Measurements from ENCODE around the gene RPL6. TPM values are rescaled to one million over a fixed set of nuclear protein-coding genes. Genes with fewer than 3 reads are reported as not detected.

The RPL6 gene
- total and polyA plus RNA-seq, 4 donors = 182 to 610 (median 522) TPM

DNA sequence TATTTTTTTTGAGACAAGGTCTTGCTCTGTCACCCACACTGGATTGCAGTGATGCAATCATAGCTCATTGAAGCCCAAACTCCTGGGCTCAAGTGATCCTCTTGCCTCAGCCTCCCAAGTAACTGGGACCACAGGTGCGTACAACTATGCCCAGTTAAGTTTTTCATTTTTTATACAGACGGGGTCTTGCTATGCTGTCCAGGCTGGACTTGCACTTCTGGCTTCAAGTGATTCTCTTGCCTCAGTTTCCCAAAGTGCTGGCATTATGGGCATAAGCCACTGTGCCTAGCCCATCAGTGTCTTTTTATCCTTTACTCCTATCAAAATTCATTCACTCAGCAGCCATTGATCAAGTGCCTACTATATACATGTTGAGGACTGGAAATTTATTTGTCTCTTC is 18.4 kb upstream of the RPL6 start:
- Histone ChIP-seq H3K27me3 (ENCODE audit: control insufficient read depth in 4 of 4, insufficient read depth in 4 of 4, low read length in 3 of 4) (no peaks in the 10 kb centered on the region), H3K9me3 (ENCODE audit: control insufficient read depth in 4 of 4, low read length in 3 of 4) (no peaks in the 10 kb centered on the region), H3K4me1 (ENCODE audit: control insufficient read depth in 4 of 4, insufficient read depth in 4 of 4, low read length in 3 of 4) (peaks cover 3 to 8% (median 5%) of the 10 kb centered on the region in 4 donors), H3K9ac (ENCODE audit: low read depth in 1 of 2, low read length in 2 of 2) (no peak overlapping the region), H3K36me3 (ENCODE audit: control insufficient read depth in 4 of 4, insufficient read depth in 3 of 4, low read depth in 1 of 4, low read length in 3 of 4) (no peaks in the 10 kb centered on the region), H3K4me3 (ENCODE audit: low read depth in 1 of 3, low read length in 3 of 3) (no peak overlapping the region), H3K27ac (ENCODE audit: low read depth in 1 of 2, low read length in 2 of 2) (no peak overlapping the region)
- no peak for DNase-seq (ENCODE audit: low spot score)
- TF ChIP-seq ATF3 (IDR thresholded peaks at IDR 0.05) (no peak), JUND (IDR thresholded peaks at IDR 0.05) (no peak), GABPA (IDR thresholded peaks at IDR 0.05 in 1 of 2, conservative IDR thresholded peaks at IDR 0.05 in 1 of 2) (no peak), SP1 (IDR thresholded peaks at IDR 0.05) (no peak)
- TF ChIP-seq, protein P1, sequence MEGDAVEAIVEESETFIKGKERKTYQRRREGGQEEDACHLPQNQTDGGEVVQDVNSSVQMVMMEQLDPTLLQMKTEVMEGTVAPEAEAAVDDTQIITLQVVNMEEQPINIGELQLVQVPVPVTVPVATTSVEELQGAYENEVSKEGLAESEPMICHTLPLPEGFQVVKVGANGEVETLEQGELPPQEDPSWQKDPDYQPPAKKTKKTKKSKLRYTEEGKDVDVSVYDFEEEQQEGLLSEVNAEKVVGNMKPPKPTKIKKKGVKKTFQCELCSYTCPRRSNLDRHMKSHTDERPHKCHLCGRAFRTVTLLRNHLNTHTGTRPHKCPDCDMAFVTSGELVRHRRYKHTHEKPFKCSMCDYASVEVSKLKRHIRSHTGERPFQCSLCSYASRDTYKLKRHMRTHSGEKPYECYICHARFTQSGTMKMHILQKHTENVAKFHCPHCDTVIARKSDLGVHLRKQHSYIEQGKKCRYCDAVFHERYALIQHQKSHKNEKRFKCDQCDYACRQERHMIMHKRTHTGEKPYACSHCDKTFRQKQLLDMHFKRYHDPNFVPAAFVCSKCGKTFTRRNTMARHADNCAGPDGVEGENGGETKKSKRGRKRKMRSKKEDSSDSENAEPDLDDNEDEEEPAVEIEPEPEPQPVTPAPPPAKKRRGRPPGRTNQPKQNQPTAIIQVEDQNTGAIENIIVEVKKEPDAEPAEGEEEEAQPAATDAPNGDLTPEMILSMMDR (IDR thresholded peaks at IDR 0.05; ENCODE audit: low read depth, low read length, missing input control) = no peak
- 98% methylated on average over 2 of the region's 2 CpGs for WGBS

DNA sequence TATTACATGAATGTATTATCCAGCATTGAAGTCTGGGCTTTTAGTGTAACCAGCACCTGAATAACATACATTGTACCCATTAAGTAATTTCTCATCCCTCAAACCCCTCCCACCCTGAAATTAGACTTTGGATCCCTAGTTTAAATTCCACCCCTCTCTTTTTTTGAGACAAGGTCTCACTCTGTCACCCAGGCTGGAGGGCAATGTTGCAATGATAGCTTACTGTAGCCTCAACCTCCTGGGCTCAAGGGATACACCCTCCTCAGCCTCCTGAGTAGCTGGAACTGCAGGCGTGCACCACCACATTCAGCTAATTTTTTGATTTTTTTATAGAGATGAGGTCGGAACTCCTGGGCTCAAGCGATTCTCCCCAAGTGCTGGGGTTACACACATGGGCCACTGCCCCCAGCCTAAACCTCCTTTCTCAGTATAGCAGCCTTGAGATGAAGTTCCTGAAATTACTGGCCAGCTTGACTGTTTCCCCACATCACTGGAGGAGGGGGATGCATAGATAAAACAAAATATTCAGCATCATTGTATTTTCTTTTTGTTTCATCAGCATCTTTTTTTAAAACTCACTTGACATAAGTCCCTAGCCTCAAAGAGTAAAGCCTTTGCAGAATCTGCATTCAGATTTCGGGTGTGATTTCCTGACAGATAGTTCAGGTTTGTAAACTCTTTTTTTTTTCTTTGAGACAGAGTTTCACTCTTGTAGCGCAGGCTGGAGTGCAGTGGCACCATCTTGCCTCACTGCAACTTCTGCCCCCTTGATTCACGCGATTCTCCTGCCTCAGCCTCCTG is 16.4 kb upstream of the RPL6 start:
- peak; percentile 45 for TF ChIP-seq HNF4G (IDR thresholded peaks at IDR 0.05)
- TF ChIP-seq HNF4A (conservative IDR thresholded peaks at IDR 0.05) = peak; percentile 79 to 94
- peak; percentile 30 for TF ChIP-seq SP1 (IDR thresholded peaks at IDR 0.05)
- TF ChIP-seq RXRA (IDR thresholded peaks at IDR 0.05) = peak; percentile 26 to 28
- TF ChIP-seq, protein P2, sequence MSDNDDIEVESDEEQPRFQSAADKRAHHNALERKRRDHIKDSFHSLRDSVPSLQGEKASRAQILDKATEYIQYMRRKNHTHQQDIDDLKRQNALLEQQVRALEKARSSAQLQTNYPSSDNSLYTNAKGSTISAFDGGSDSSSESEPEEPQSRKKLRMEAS (IDR thresholded peaks at IDR 0.05) = no peak
- no peak for TF ChIP-seq EGR1 (IDR thresholded peaks at IDR 0.05; ENCODE audit: low read depth in 2 of 2)

DNA sequence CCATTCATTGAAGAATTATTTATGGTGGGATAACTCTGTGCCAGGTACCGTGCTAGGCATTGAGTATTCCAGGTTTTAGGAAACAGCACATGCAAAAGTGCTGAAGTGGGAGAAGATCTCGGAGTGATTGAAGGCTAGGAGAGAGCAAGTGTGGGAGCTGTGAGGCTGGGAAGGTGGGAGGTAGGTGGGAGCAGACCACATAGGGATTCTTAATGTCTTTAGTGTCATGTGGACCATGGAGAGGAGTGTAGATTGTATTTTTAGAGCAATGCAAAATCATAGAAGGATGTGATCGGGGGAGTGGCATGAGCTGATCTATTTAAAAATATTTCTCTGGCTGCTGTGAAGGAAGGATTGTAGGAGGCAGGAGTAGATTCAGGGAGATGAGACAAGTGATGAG is 14.7 kb upstream of the RPL6 start:
- Histone ChIP-seq H3K9me3 (ENCODE audit: control insufficient read depth in 4 of 4, low read length in 3 of 4) (no peaks in the 10 kb centered on the region), H3K9ac (ENCODE audit: low read depth in 1 of 2, low read length in 2 of 2) (no peak overlapping the region), H3K4me3 (ENCODE audit: low read depth in 1 of 3, low read length in 3 of 3) (no peak overlapping the region), H3K4me1 (ENCODE audit: control insufficient read depth in 4 of 4, insufficient read depth in 4 of 4, low read length in 3 of 4) (peaks cover 10 to 37% (median 33%) of the 10 kb centered on the region in 4 donors), H3K27me3 (ENCODE audit: control insufficient read depth in 4 of 4, insufficient read depth in 4 of 4, low read length in 3 of 4) (no peaks in the 10 kb centered on the region), H3K27ac (ENCODE audit: low read depth in 1 of 2, low read length in 2 of 2) (no peak overlapping the region), H3K36me3 (ENCODE audit: control insufficient read depth in 4 of 4, insufficient read depth in 3 of 4, low read depth in 1 of 4, low read length in 3 of 4) (no peaks in the 10 kb centered on the region)
- no peak for DNase-seq (ENCODE audit: low spot score)
- 95% methylated on average over 3 of the region's 3 CpGs for WGBS
- TF ChIP-seq SP1 (IDR thresholded peaks at IDR 0.05) (no peak), GABPA (IDR thresholded peaks at IDR 0.05 in 1 of 2, conservative IDR thresholded peaks at IDR 0.05 in 1 of 2) (no peak), ZBTB33 (IDR thresholded peaks at IDR 0.05) (no peak), FOXA1 (IDR thresholded peaks at IDR 0.05) (no peak)
- TF ChIP-seq, protein P3, sequence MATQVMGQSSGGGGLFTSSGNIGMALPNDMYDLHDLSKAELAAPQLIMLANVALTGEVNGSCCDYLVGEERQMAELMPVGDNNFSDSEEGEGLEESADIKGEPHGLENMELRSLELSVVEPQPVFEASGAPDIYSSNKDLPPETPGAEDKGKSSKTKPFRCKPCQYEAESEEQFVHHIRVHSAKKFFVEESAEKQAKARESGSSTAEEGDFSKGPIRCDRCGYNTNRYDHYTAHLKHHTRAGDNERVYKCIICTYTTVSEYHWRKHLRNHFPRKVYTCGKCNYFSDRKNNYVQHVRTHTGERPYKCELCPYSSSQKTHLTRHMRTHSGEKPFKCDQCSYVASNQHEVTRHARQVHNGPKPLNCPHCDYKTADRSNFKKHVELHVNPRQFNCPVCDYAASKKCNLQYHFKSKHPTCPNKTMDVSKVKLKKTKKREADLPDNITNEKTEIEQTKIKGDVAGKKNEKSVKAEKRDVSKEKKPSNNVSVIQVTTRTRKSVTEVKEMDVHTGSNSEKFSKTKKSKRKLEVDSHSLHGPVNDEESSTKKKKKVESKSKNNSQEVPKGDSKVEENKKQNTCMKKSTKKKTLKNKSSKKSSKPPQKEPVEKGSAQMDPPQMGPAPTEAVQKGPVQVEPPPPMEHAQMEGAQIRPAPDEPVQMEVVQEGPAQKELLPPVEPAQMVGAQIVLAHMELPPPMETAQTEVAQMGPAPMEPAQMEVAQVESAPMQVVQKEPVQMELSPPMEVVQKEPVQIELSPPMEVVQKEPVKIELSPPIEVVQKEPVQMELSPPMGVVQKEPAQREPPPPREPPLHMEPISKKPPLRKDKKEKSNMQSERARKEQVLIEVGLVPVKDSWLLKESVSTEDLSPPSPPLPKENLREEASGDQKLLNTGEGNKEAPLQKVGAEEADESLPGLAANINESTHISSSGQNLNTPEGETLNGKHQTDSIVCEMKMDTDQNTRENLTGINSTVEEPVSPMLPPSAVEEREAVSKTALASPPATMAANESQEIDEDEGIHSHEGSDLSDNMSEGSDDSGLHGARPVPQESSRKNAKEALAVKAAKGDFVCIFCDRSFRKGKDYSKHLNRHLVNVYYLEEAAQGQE (IDR thresholded peaks at IDR 0.05) = no peak

More for the DNA sequence above, 16.4 kb upstream of the RPL6 start:
- H3K9ac ChIP-seq (ENCODE audit: low read depth in 1 of 2, low read length in 2 of 2) = no peak overlapping the region
- no peak overlapping the region for H3K4me3 ChIP-seq (ENCODE audit: low read depth in 1 of 3, low read length in 3 of 3)
- no peaks in the 10 kb centered on the region for H3K27me3 ChIP-seq (ENCODE audit: control insufficient read depth in 4 of 4, insufficient read depth in 4 of 4, low read length in 3 of 4)
- WGBS = 94% methylated on average over 7 of the region's 7 CpGs
- peaks cover 10 to 24% (median 21%) of the 10 kb centered on the region in 4 donors for H3K4me1 ChIP-seq (ENCODE audit: control insufficient read depth in 4 of 4, insufficient read depth in 4 of 4, low read length in 3 of 4)
- DNase-seq (ENCODE audit: low spot score) = no peak
- no peaks in the 10 kb centered on the region for H3K36me3 ChIP-seq (ENCODE audit: control insufficient read depth in 4 of 4, insufficient read depth in 3 of 4, low read depth in 1 of 4, low read length in 3 of 4)
- H3K9me3 ChIP-seq (ENCODE audit: control insufficient read depth in 4 of 4, low read length in 3 of 4) = no peaks in the 10 kb centered on the region
- H3K27ac ChIP-seq (ENCODE audit: low read depth in 1 of 2, low read length in 2 of 2) = no peak overlapping the region
